Lower lobe of right lung (tissue), 2 donors: Measurements from ENCODE around the gene KCND1. TPM values are rescaled to one million over a fixed set of nuclear protein-coding genes. Genes with fewer than 3 reads are reported as not detected.

Source experiments
- ATAC-seq, 2 donors: fragments of 200-7000 bp; cut with Tn5 transposase; one replicate each; pipeline ENCODE4 v1.9.1; 2020 to 2022; ENCODE audit warnings: mild to moderate bottlenecking in 2 of 2, moderate library complexity in 2 of 2
- DNase-seq: peaks from one replicate; pipeline ENCODE4 v3.0.0-alpha.2; 2020
- H3K27ac ChIP-seq: fragments of 200-600 bp; one replicate; pipeline ENCODE4 v1.8.0; 2022
- H3K27me3 ChIP-seq: fragments of 200-600 bp; one replicate; pipeline ENCODE4 v1.8.0; 2022; ENCODE audit warnings: low read depth
- H3K36me3 ChIP-seq: fragments of 200-600 bp; one replicate; pipeline ENCODE4 v1.8.0; 2022; ENCODE audit warnings: mild to moderate bottlenecking
- H3K4me1 ChIP-seq: fragments of 200-600 bp; one replicate; pipeline ENCODE4 v1.8.0; 2022
- H3K4me3 ChIP-seq: fragments of 200-600 bp; one replicate; pipeline ENCODE4 v1.8.0; 2022; ENCODE audit warnings: mild to moderate bottlenecking
- H3K9me3 ChIP-seq: fragments of 200-600 bp; one replicate; pipeline ENCODE4 v1.8.0; 2022
- CTCF ChIP-seq: fragments of 200-600 bp; IDR thresholded peaks from one replicate; pipeline ENCODE4 v1.8.0; 2022; ENCODE audit warnings: antibody characterized with exemption, mild to moderate bottlenecking
- intact Hi-C: fragments of 100-400 bp; cut with DNase I; formaldehyde crosslinking; loops from one replicate; pipeline ENCODE4 v1.11.0; 2022
- total RNA-seq: library from RNA; stranded (reverse); fragmentation: NEBNext Ultra II Directional; extraction: Animal tissue kit (Norgen Biotek cat#: 25700); gene quantifications from one replicate; pipeline ENCODE4 v1.2.1, GENCODE V29; 2021
- donor health status: DM: no; HTN: yes; CAD: no; lungs with severe emphysema.

KCND1 gene
- total RNA-seq, 1 donor from 2014 or later = 1.8 TPM

GRCh38 chrX:48942895-48943294 is 28.7 kb downstream of the KCND1 start:
- intact Hi-C loops = no loop called here

GRCh38 chrX:48940404-48940955 is 31.2 kb downstream of the KCND1 start:
- no peak for TF ChIP-seq CTCF
- Histone ChIP-seq H3K27me3 (no peaks in the 10 kb centered on the region), H3K4me3 (no peak overlapping the region), H3K27ac (no peak overlapping the region), H3K4me1 (peaks cover 34% of the 10 kb centered on the region), H3K36me3 (peaks cover 13% of the 10 kb centered on the region), H3K9me3 (no peaks in the 10 kb centered on the region)
- ATAC-seq (no peak), DNase-seq (no peak)
- intact Hi-C loops = no loop called here

More at GRCh38 chrX:48942895-48943294, 28.7 kb downstream of the KCND1 start:
- Histone ChIP-seq H3K4me3 (no peak overlapping the region), H3K9me3 (no peaks in the 10 kb centered on the region), H3K4me1 (peaks cover 13% of the 10 kb centered on the region), H3K36me3 (peaks cover 16% of the 10 kb centered on the region), H3K27me3 (no peaks in the 10 kb centered on the region), H3K27ac (no peak overlapping the region)
- no peak for ATAC-seq
- no peak for DNase-seq
- no peak for TF ChIP-seq CTCF

GRCh38 chrX:48939524-48940228 is 32.0 kb downstream of the KCND1 start:
- H3K4me3 ChIP-seq = no peak overlapping the region
- H3K36me3 ChIP-seq = peaks cover 18% of the 10 kb centered on the region
- ATAC-seq (no peak), DNase-seq (no peak)
- H3K4me1 ChIP-seq = peaks cover 34% of the 10 kb centered on the region
- no peaks in the 10 kb centered on the region for H3K27me3 ChIP-seq
- TF ChIP-seq CTCF = no peak
- intact Hi-C loops = no loop called here
- H3K9me3 ChIP-seq = no peaks in the 10 kb centered on the region
- H3K27ac ChIP-seq = peak overlapping the region; percentile 21

GRCh38 chrX:48938721-48939425 is 32.8 kb downstream of the KCND1 start:
- Histone ChIP-seq H3K27ac (peak overlapping the region; percentile 21), H3K36me3 (peaks cover 26% of the 10 kb centered on the region), H3K4me3 (no peak overlapping the region), H3K4me1 (peaks cover 34% of the 10 kb centered on the region), H3K27me3 (no peaks in the 10 kb centered on the region), H3K9me3 (no peaks in the 10 kb centered on the region)
- ATAC-seq (no peak), DNase-seq (no peak)
- intact Hi-C loops = no loop called here
- no peak for TF ChIP-seq CTCF

- TF ChIP-seq CTCF = peak; percentile 7
- H3K36me3 ChIP-seq = peaks cover 30% of the 10 kb centered on the region
- intact Hi-C loops = no loop called here
- ATAC-seq (peak; percentile 87 to 91), DNase-seq (peak; percentile 84)
- no peaks in the 10 kb centered on the region for H3K27me3 ChIP-seq
- peak overlapping the region; percentile 78 for H3K27ac ChIP-seq
- no peaks in the 10 kb centered on the region for H3K9me3 ChIP-seq
- H3K4me1 ChIP-seq = peaks cover 34% of the 10 kb centered on the region
- no peak overlapping the region for H3K4me3 ChIP-seq
These were observed 34.4 kb downstream of the KCND1 start for GRCh38 chrX:48937054-48937907.
